Hippocampal formation (tissue), 2 donors: ENCODE results near the gene PFAS.
"Not testable (repeated sequence)": the region's sequence is repeated elsewhere in the genome, so short reads cannot be mapped to it uniquely, and the experiment has no call there.

ENCODE experiments used
- DNase-seq, 2 donors: peaks; one replicate each; lab custom pipeline; 2025; lab: John Stamatoyannopoulos, UW

PFAS gene

GRCh38 chr17:8227238-8227581, 21.9 kb upstream of the PFAS start:
- no peak for DNase-seq

- no peak for DNase-seq
Measured at GRCh38 chr17:8231701-8232100, 17.4 kb upstream of the PFAS start.

- DNase-seq: no peak
Measured at GRCh38 chr17:8234361-8235270, 14.5 kb upstream of the PFAS start.

- no peak for DNase-seq
Measured at GRCh38 chr17:8235676-8236075, 13.4 kb upstream of the PFAS start.

GRCh38 chr17:8237175-8237574, 11.9 kb upstream of the PFAS start:
- DNase-seq: no peak

- DNase-seq: no peak
Measured at GRCh38 chr17:8237886-8238285, 11.2 kb upstream of the PFAS start.

- DNase-seq: no peak
Measured at GRCh38 chr17:8243827-8244226, 5.3 kb upstream of the PFAS start.

- DNase-seq: no peak
Measured at GRCh38 chr17:8244768-8245167, 4.3 kb upstream of the PFAS start.

- no peak for DNase-seq
Measured at GRCh38 chr17:8249621-8250500, 772 bp downstream of the PFAS start.

GRCh38 chr17:8251411-8251810, 2.3 kb downstream of the PFAS start:
- DNase-seq: not testable (repeated sequence)

GRCh38 chr17:8253801-8254200, 4.7 kb downstream of the PFAS start:
- no peak for DNase-seq

GRCh38 chr17:8254881-8255280, 5.8 kb downstream of the PFAS start:
- DNase-seq: no peak

- DNase-seq: no peak
Measured at GRCh38 chr17:8255499-8255898, 6.4 kb downstream of the PFAS start.

GRCh38 chr17:8256291-8256690, 7.2 kb downstream of the PFAS start:
- DNase-seq: no peak

- DNase-seq: no peak
Measured at GRCh38 chr17:8256691-8257090, 7.6 kb downstream of the PFAS start.

- no peak for DNase-seq
Measured at GRCh38 chr17:8257801-8258200, 8.7 kb downstream of the PFAS start.

- DNase-seq: no peak
Measured at GRCh38 chr17:8264320-8264719, 15.2 kb downstream of the PFAS start.

- DNase-seq: no peak
Measured at GRCh38 chr17:8264836-8265542, 15.9 kb downstream of the PFAS start.

GRCh38 chr17:8266648-8267479, 17.8 kb downstream of the PFAS start:
- no peak for DNase-seq

- no peak for DNase-seq
Measured at GRCh38 chr17:8267480-8268147, 18.5 kb downstream of the PFAS start.
